H9 (cell line): Measurements from ENCODE around the gene CTXN1. TPM values are rescaled to one million over a fixed set of nuclear protein-coding genes. Genes with fewer than 3 reads are reported as not detected.
A peak's percentile ranks its signal among the peaks of the same experiment; 100 is the strongest.
"Not testable (repeated sequence)": the region's sequence is repeated elsewhere in the genome, so short reads cannot be mapped to it uniquely, and the experiment has no call there.

ENCODE experiments used
- DNase-seq: peaks from one replicate; pipeline ENCODE4 v3.0.0-alpha.2; 2017
- H2AFZ ChIP-seq: one replicate; pipeline ENCODE4 v1.6.1; 2013; ENCODE audit warnings: mild to moderate bottlenecking, low read length, control low read depth, moderate library complexity
- H2AK5ac ChIP-seq: 2 replicates; pipeline ENCODE4 v1.6.1; 2013; ENCODE audit warnings: low read length, control low read depth, mixed read lengths; ENCODE audit not compliant: insufficient read length
- H2BK120ac ChIP-seq: one replicate; pipeline ENCODE4 v1.6.1; 2013; ENCODE audit warnings: low read depth, mild to moderate bottlenecking, low read length, control low read depth, inconsistent platforms; ENCODE audit not compliant: poor library complexity, severe bottlenecking
- H2BK12ac ChIP-seq: 2 replicates; pipeline ENCODE4 v1.6.1; 2013; ENCODE audit warnings: low read length, control low read depth, mixed read lengths, low read depth; ENCODE audit not compliant: insufficient read length
- H2BK15ac ChIP-seq: 2 replicates; pipeline ENCODE4 v1.6.1; 2013; ENCODE audit warnings: low read depth, low read length, control low read depth
- H2BK20ac ChIP-seq: one replicate; pipeline ENCODE4 v1.6.1; 2013; ENCODE audit warnings: low read depth, mild to moderate bottlenecking, low read length, control low read depth, inconsistent platforms; ENCODE audit not compliant: poor library complexity, severe bottlenecking
- H2BK5ac ChIP-seq: 2 replicates; pipeline ENCODE4 v1.6.1; 2013; ENCODE audit warnings: low read length, control low read depth, mixed read lengths; ENCODE audit not compliant: insufficient read length
- H3K14ac ChIP-seq: 2 replicates; pipeline ENCODE4 v1.6.1; 2013; ENCODE audit warnings: low read length, control low read depth; ENCODE audit not compliant: insufficient read depth
- H3K18ac ChIP-seq: 2 replicates; pipeline ENCODE4 v1.6.1; 2013; ENCODE audit warnings: low read depth, mild to moderate bottlenecking, mixed read lengths, low read length, control low read depth; ENCODE audit not compliant: insufficient read length
- H3K23ac ChIP-seq: 2 replicates; pipeline ENCODE4 v1.6.1; 2013; ENCODE audit warnings: low read length, control low read depth, mixed read lengths, low read depth; ENCODE audit not compliant: insufficient read length
- H3K23me2 ChIP-seq: 2 replicates; pipeline ENCODE4 v1.6.1; 2013; ENCODE audit warnings: low read depth, mild to moderate bottlenecking, mixed read lengths, low read length, control low read depth; ENCODE audit not compliant: insufficient read length, poor library complexity, severe bottlenecking
- H3K27ac ChIP-seq: 2 replicates; pipeline ENCODE4 v1.5.1; 2013; ENCODE audit warnings: low read length, control low read depth, mixed read lengths, low read depth; ENCODE audit not compliant: insufficient read length
- H3K27me3 ChIP-seq: 2 replicates; pipeline ENCODE4 v1.6.1; 2013; ENCODE audit warnings: low read length, control low read depth, inconsistent platforms; ENCODE audit not compliant: insufficient read depth
- H3K4ac ChIP-seq: 2 replicates; pipeline ENCODE4 v1.6.1; 2013; ENCODE audit warnings: low read depth, mild to moderate bottlenecking, control low read depth, inconsistent platforms, low read length, moderate library complexity
- H3K4me1 ChIP-seq: 2 replicates; pipeline ENCODE4 v1.6.1; 2013; ENCODE audit warnings: low read length, control low read depth, inconsistent platforms; ENCODE audit not compliant: insufficient read depth
- H3K4me2 ChIP-seq: 2 replicates; pipeline ENCODE4 v1.6.1; 2013; ENCODE audit warnings: low read length, control low read depth, mixed read lengths; ENCODE audit not compliant: insufficient read length, insufficient read depth
- H3K56ac ChIP-seq: 2 replicates; pipeline ENCODE4 v1.6.1; 2013; ENCODE audit warnings: low read depth, mild to moderate bottlenecking, mixed read lengths, low read length, control low read depth; ENCODE audit not compliant: insufficient read length
- H3K79me1 ChIP-seq: 2 replicates; pipeline ENCODE4 v1.6.1; 2013; ENCODE audit warnings: low read depth, mild to moderate bottlenecking, moderate library complexity, low read length, control low read depth, inconsistent platforms; ENCODE audit not compliant: insufficient read depth, poor library complexity, severe bottlenecking
- H3K79me2 ChIP-seq: 2 replicates; pipeline ENCODE4 v1.6.1; 2013; ENCODE audit warnings: low read length, control low read depth, inconsistent platforms; ENCODE audit not compliant: insufficient read depth
- H3K9ac ChIP-seq: 2 replicates; pipeline ENCODE4 v1.6.1; 2013; ENCODE audit warnings: low read length, control low read depth, mixed read lengths; ENCODE audit not compliant: insufficient read length; ENCODE audit errors: extremely low read depth
- H3K9me3 ChIP-seq: one replicate; pipeline ENCODE4 v1.6.1; 2013; ENCODE audit warnings: low read depth, low read length, inconsistent platforms; ENCODE audit not compliant: control insufficient read depth
- H3T11ph ChIP-seq: one replicate; pipeline ENCODE4 v1.6.1; 2013; ENCODE audit warnings: mild to moderate bottlenecking, low read length, control low read depth, inconsistent platforms
- H4K20me1 ChIP-seq: one replicate; pipeline ENCODE4 v1.6.1; 2013; ENCODE audit not compliant: control insufficient read depth, insufficient read length, insufficient read depth
- H4K5ac ChIP-seq: 2 replicates; pipeline ENCODE4 v1.6.1; 2013; ENCODE audit warnings: low read depth, mild to moderate bottlenecking, mixed read lengths, low read length, control low read depth; ENCODE audit not compliant: insufficient read length
- H4K8ac ChIP-seq: replicated peaks from 2 replicates; pipeline ENCODE4 v1.6.1; 2013; ENCODE audit warnings: low read length, control low read depth, mixed read lengths, low read depth; ENCODE audit not compliant: insufficient read length
- H4K91ac ChIP-seq: 2 replicates; pipeline ENCODE4 v1.6.1; 2013; ENCODE audit warnings: low read depth, mild to moderate bottlenecking, moderate library complexity, mixed read lengths, low read length, control low read depth; ENCODE audit not compliant: insufficient read length
- H3K27ac Mint-ChIP-seq, 3 experiments: 2 replicates in 2 of 3; 3 replicates in 1 of 3; pipeline ENCODE4 v1.8.0; 2020 to 2021; ENCODE audit warnings: mixed read lengths in 3 of 3, mild to moderate bottlenecking in 1 of 3, moderate library complexity in 1 of 3
- H3K27me3 Mint-ChIP-seq: 2 replicates; pipeline ENCODE4 v1.8.0; 2021; ENCODE audit warnings: low read depth, mild to moderate bottlenecking, moderate library complexity, mixed read lengths
- H3K36me3 Mint-ChIP-seq, 3 experiments: 2 replicates in 2 of 3; 3 replicates in 1 of 3; pipeline ENCODE4 v1.8.0; 2020 to 2021; ENCODE audit warnings: low read depth in 3 of 3, mixed read lengths in 3 of 3; ENCODE audit not compliant: insufficient read depth in 1 of 3
- H3K4me1 Mint-ChIP-seq, 2 experiments: 2 replicates each; pipeline ENCODE4 v1.8.0; 2020; ENCODE audit warnings: mixed read lengths in 2 of 2
- H3K4me3 Mint-ChIP-seq, 2 experiments: 2 replicates in 1 of 2; 3 replicates in 1 of 2; pipeline ENCODE4 v1.8.0; 2020 to 2021; ENCODE audit warnings: mild to moderate bottlenecking in 2 of 2, mixed read lengths in 2 of 2, moderate library complexity in 1 of 2
- H3K9me3 Mint-ChIP-seq, 2 experiments: 2 replicates in 1 of 2; 3 replicates in 1 of 2; pipeline ENCODE4 v1.8.0; 2020; ENCODE audit warnings: mild to moderate bottlenecking in 2 of 2, mixed read lengths in 2 of 2, moderate library complexity in 1 of 2
- WGBS: extraction: QIAGEN DNeasy Blood & Tissue Kit; methylation state at CpG from one replicate; pipeline ENCODE4 v1.1.7; 2013; ENCODE audit warnings: missing lambda C conversion rate, low lambda C conversion rate, mixed read lengths; ENCODE audit not compliant: insufficient read length; ENCODE audit errors: extremely low coverage; 5-methylcytosine and 5-hydroxymethylcytosine counted together
- total RNA-seq: library from RNA; stranded (reverse); gene quantifications from 2 replicates; pipeline ENCODE4 v1.2.1, GENCODE V29; 2021
- TF ChIP-seq, protein P1 (sequence below): fragments of 200-600 bp; sonication (generic); conservative IDR thresholded peaks from 3 replicates; pipeline ENCODE4 v1.8.0; 2021; ENCODE audit warnings: antibody characterized with exemption, mild to moderate bottlenecking

Gene CTXN1
- total RNA-seq, 1 experiment from 2014 or later, result 22.7 TPM

DNA sequence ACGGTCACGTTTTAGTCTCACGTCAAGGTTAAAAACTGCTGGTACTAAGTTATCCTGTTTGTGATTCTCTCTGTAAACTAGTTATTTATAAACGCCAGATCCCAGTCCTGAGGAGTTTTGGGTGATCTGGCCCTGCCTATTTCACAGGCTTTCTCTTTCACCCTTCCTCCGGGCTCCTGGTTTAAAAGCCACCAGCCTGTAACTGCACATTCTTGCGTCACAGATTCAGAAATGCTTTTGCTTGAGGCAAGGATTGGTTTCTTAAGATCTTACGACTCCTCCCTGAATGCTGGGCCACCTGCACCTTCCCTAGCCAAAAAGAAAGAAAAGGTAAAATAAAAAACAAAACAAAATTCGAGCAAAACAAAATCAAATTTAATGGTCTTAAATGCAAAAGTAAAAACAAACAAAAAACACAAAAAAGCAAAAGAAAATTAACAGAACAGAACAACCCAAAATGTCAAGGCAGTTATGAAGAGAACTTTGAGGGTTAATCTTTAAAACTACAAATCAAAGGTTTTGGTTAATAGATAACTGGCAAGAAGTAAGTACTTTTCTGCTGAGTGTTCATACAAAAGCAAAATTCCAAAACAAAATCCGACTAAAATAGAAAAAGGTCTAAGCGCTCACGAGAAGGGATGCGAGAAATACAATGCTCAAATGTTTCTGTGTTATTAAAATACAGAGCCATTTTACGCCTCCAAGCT lies 36.1 kb upstream of the CTXN1 start:
- Histone ChIP-seq H4K5ac (no peak overlapping the region), H3K56ac (no peak overlapping the region), H3K18ac (no peak overlapping the region), H2AK5ac (no peak overlapping the region), H2BK20ac (no peak overlapping the region), H3K4ac (no peak overlapping the region), H3K23ac (no peak overlapping the region), H2BK12ac (no peak overlapping the region), H2AFZ (no peak overlapping the region), H3K79me2 (no peaks in the 10 kb centered on the region), H3K4me1 (no peaks in the 10 kb centered on the region), H3K14ac (no peak overlapping the region), H3K9me3 (no peaks in the 10 kb centered on the region), H3K27ac (no peak overlapping the region), H2BK15ac (no peak overlapping the region), H4K91ac (no peak overlapping the region), H3K4me2 (no peak overlapping the region), H4K20me1 (no peaks in the 10 kb centered on the region), H2BK120ac (no peak overlapping the region), H3K27me3 (no peaks in the 10 kb centered on the region), H3T11ph (no peak overlapping the region), H2BK5ac (no peak overlapping the region), H3K23me2 (no peaks in the 10 kb centered on the region), H4K8ac (no peak overlapping the region), H3K9ac (no peak overlapping the region), H3K79me1 (no peaks in the 10 kb centered on the region)
- Mint-ChIP-seq H3K27me3 (no peaks in the 10 kb centered on the region), H3K27ac (peak overlapping the region in 1 of 3 experiments; percentile 63; a peak in 1 of 7 replicates), H3K9me3 (no peaks in the 10 kb centered on the region; a peak in 1 of 5 replicates), H3K36me3 (peaks cover 23 to 62% (median 58%) of the 10 kb centered on the region in 3 experiments), H3K4me3 (no peak overlapping the region; a peak in 1 of 5 replicates), H3K4me1 (peaks cover 0 to 2% of the 10 kb centered on the region in 2 experiments; a peak in 1 of 4 replicates)
- no peak for DNase-seq
- TF ChIP-seq, protein P1, sequence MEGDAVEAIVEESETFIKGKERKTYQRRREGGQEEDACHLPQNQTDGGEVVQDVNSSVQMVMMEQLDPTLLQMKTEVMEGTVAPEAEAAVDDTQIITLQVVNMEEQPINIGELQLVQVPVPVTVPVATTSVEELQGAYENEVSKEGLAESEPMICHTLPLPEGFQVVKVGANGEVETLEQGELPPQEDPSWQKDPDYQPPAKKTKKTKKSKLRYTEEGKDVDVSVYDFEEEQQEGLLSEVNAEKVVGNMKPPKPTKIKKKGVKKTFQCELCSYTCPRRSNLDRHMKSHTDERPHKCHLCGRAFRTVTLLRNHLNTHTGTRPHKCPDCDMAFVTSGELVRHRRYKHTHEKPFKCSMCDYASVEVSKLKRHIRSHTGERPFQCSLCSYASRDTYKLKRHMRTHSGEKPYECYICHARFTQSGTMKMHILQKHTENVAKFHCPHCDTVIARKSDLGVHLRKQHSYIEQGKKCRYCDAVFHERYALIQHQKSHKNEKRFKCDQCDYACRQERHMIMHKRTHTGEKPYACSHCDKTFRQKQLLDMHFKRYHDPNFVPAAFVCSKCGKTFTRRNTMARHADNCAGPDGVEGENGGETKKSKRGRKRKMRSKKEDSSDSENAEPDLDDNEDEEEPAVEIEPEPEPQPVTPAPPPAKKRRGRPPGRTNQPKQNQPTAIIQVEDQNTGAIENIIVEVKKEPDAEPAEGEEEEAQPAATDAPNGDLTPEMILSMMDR, result no peak
- no CpG with 5 or more reads among the region's 13 CpGs for WGBS

- not testable (repeated sequence) for H3K14ac ChIP-seq, H4K20me1 ChIP-seq, H3K79me2 ChIP-seq, H3K4me1 ChIP-seq, H3T11ph ChIP-seq, H3K9me3 ChIP-seq, H3K4me1 Mint-ChIP-seq, H3K27me3 Mint-ChIP-seq, H2BK12ac ChIP-seq, H3K27ac Mint-ChIP-seq, H2BK20ac ChIP-seq, H3K79me1 ChIP-seq, H3K27me3 ChIP-seq, H3K18ac ChIP-seq, H2AK5ac ChIP-seq, H3K9ac ChIP-seq, H2AFZ ChIP-seq, H3K4me3 Mint-ChIP-seq, H3K56ac ChIP-seq, H3K4ac ChIP-seq, H4K91ac ChIP-seq, H3K23me2 ChIP-seq, H2BK15ac ChIP-seq, H4K5ac ChIP-seq, H3K23ac ChIP-seq, DNase-seq, H3K27ac ChIP-seq, H3K9me3 Mint-ChIP-seq, H4K8ac ChIP-seq, H3K4me2 ChIP-seq, H2BK5ac ChIP-seq, H2BK120ac ChIP-seq
- peaks cover 20 to 57% (median 49%) of the 10 kb centered on the region in 3 experiments for H3K36me3 Mint-ChIP-seq
- WGBS, result no CpG with 5 or more reads among the region's 4 CpGs
Measured at GRCh38 chr19:7961082-7961481, 35.1 kb upstream of the CTXN1 start.
